Cardiac muscle cell (in vitro differentiated cells and primary cell): ENCODE results near the gene CCM2. TPM values are rescaled to one million over a fixed set of nuclear protein-coding genes. Genes with fewer than 3 reads are reported as not detected.

ENCODE experiments used
- DNase-seq, 2 donors: peaks; one replicate each; pipeline versions ENCODE4 v3.0.0 to v3.0.0-alpha.2; 2010 to 2017; ENCODE audit warnings: low read depth in 1 of 2, low spot score in 1 of 2
- H3K27ac ChIP-seq: fragments of 200-600 bp; sonication (generic); 2 replicates; pipeline ENCODE4 v1.5.1; 2016
- H3K27me3 ChIP-seq: fragments of 200-600 bp; sonication (generic); 2 replicates; pipeline ENCODE4 v1.6.0; 2016; ENCODE audit warnings: control low read depth
- H3K36me3 ChIP-seq: fragments of 200-600 bp; sonication (generic); 2 replicates; pipeline ENCODE4 v1.5.1; 2016; ENCODE audit warnings: control low read depth
- H3K4me1 ChIP-seq: fragments of 200-600 bp; sonication (generic); 2 replicates; pipeline ENCODE4 v1.8.1; 2017; ENCODE audit warnings: low read depth, mild to moderate bottlenecking, mixed run types
- H3K4me3 ChIP-seq: fragments of 200-600 bp; sonication (generic); 2 replicates; pipeline ENCODE4 v1.5.1; 2016; ENCODE audit warnings: mild to moderate bottlenecking
- H3K9me3 ChIP-seq: fragments of 200-600 bp; sonication (generic); 2 replicates; pipeline ENCODE4 v1.5.1; 2017; ENCODE audit warnings: low read depth, mild to moderate bottlenecking, control low read depth
- polyA plus RNA-seq: library from polyadenylated mRNA; unstranded; fragments of >200 nt; fragmentation: Nextera tagmentation; extraction: Ambion mirVana; gene quantifications from 2 replicates; pipeline ENCODE4 v1.2.1, GENCODE V29; 2016
- total RNA-seq: library from RNA; depleted of rRNA; stranded (reverse); fragments of >200 nt; gene quantifications from 2 replicates; pipeline ENCODE4 v1.2.3, GENCODE V29; 2016
- TF ChIP-seq, protein P1 (sequence below): IDR thresholded peaks from 2 replicates; pipeline ENCODE4 v1.5.1; 2012; ENCODE audit warnings: low read depth, mild to moderate bottlenecking, low read length

The CCM2 gene
- total and polyA plus RNA-seq, 2 experiments from 2014 or later = 38.3 to 65.7 TPM

DNA sequence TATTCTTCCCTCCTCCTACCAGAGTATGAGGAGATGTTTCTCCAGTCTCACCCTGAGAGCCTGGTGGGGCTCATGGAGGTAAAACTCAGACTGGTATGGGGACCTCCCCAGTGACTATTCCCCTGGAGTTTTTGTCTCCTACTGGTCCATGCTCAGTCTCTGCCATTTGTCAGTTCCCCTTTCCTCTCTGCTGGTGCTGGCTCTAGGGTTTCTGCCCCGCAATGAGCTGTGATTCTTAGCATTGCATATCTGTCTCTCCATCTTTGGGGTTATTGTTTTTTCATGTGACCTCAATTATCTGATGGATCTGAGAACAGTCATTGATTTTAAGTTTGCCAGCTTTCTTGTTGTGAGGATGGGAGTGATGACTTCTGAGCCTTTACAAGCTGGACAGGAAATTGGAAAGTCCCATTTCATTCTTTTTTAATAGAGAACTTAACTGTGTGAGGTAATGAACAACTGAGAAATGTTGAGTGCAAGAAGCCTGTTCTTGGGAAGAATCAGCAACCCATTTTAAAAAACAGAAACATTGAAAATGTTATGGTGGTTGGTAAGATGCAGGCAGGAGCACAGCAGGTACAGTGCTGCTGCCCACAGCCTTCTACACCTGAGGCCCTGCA, 61.9 kb downstream of the CCM2 start:
- TF ChIP-seq, protein P1, sequence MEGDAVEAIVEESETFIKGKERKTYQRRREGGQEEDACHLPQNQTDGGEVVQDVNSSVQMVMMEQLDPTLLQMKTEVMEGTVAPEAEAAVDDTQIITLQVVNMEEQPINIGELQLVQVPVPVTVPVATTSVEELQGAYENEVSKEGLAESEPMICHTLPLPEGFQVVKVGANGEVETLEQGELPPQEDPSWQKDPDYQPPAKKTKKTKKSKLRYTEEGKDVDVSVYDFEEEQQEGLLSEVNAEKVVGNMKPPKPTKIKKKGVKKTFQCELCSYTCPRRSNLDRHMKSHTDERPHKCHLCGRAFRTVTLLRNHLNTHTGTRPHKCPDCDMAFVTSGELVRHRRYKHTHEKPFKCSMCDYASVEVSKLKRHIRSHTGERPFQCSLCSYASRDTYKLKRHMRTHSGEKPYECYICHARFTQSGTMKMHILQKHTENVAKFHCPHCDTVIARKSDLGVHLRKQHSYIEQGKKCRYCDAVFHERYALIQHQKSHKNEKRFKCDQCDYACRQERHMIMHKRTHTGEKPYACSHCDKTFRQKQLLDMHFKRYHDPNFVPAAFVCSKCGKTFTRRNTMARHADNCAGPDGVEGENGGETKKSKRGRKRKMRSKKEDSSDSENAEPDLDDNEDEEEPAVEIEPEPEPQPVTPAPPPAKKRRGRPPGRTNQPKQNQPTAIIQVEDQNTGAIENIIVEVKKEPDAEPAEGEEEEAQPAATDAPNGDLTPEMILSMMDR = no peak
- no peak overlapping the region for H3K4me3 ChIP-seq
- no peaks in the 10 kb centered on the region for H3K27me3 ChIP-seq
- H3K4me1 ChIP-seq = no peaks in the 10 kb centered on the region
- H3K9me3 ChIP-seq = no peaks in the 10 kb centered on the region
- peaks cover 7% of the 10 kb centered on the region for H3K36me3 ChIP-seq
- no peak overlapping the region for H3K27ac ChIP-seq
- no peak for DNase-seq

DNA sequence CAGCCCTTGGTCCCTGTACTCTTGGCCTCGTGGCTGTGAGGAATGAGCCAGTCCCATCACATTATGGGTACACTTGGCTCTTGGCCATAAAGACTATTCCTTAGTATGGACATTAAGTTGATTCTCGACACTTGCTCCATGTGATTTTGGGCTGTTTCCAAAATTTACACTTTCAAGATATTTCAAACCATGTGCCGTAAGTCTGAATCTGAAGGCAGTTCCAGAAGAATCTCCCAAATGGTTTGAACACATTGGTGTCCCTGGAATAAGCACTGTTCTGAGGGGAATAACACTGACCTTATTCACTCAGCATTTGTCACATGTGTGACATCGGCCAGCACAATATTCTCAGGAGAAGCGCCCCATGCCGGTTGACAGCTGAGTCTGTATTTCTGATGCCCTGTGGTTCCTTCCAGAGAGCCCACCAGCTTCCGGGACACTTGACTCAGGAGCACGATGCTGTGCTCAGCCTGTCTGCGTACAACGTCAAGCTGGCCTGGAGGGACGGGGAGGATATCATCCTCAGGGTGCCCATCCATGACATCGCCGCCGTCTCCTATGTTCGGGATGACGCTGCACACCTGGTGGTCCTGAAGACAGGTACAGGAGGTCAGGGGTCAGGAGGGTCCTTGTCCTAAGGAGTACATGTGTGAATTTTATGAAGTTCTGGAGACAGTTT, 64.2 kb downstream of the CCM2 start:
- no peaks in the 10 kb centered on the region for H3K27me3 ChIP-seq
- no peaks in the 10 kb centered on the region for H3K4me1 ChIP-seq
- peaks cover 7% of the 10 kb centered on the region for H3K36me3 ChIP-seq
- no peak overlapping the region for H3K27ac ChIP-seq
- no peak overlapping the region for H3K4me3 ChIP-seq
- TF ChIP-seq, protein P1 = no peak
- H3K9me3 ChIP-seq = no peaks in the 10 kb centered on the region
- DNase-seq = no peak

DNA sequence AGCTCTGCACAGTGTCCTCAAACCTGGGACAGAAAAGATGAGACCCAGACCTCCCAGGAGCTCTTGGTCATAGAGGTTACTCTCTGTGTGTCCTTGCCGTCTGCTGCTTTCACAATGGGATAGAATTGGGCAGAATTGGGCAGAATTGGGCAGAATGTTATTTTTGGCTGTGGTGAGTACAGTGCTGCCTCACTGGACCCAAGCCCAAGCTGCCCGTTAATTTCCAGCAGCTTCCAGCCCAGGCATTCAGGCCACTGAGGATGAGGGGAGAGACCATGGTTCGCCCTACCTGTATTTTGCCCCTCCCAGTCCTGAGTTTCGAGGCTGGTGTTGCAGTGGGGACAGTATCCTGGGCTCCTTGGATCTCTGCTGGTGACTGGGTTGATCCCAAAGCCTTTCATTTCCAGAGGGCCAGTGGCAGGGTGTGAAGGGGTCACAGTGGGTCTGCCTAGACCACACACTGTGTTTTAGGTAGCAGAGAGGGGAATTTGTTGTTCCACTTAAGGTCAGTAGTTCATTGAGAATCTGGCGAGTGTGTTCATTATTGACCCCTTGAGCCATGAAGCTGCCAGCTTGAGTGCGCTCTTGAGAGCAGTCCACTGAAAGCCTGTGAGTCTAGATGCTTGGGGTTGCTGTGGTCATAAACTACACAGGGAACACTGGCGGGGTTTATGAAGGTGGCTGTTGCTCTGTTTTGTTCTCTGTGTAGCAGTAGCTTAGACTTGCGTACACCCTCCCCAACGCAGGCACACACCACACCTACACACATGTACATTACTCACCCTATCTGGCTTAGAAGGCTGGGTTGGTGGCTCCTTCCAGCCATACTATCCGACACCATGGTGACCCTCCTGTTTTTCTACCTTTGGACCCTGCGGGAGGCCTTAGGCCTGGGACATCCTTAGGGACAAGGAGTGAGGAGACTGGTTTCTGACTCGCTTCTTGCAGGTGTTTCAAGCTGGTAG, 65.3 kb downstream of the CCM2 start:
- TF ChIP-seq, protein P1 = no peak
- Histone ChIP-seq H3K27me3 (no peaks in the 10 kb centered on the region), H3K9me3 (no peaks in the 10 kb centered on the region), H3K4me3 (no peak overlapping the region), H3K36me3 (peaks cover 11% of the 10 kb centered on the region), H3K4me1 (no peaks in the 10 kb centered on the region), H3K27ac (no peak overlapping the region)
- no peak for DNase-seq

DNA sequence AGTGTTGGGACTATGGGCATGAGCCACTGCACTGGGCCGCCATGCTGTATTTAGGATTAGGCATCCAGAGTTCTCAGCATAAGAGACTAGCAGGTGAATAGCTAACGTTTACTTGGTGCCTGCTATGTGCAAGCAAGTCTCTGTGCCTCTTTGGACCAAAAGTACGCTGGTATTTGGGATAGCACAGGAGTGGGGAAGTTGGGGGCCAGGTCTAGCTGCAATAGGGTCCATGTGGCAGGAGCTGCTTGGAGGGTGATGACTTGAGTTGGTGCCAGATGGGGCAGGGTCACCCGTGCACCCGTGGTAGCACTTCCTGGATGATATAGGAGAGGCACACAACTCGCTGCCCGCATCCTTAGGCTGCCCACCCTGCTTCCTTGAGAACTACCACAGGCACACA, 66.4 kb downstream of the CCM2 start:
- H3K4me1 ChIP-seq = no peaks in the 10 kb centered on the region
- H3K4me3 ChIP-seq = no peak overlapping the region
- H3K9me3 ChIP-seq = no peaks in the 10 kb centered on the region
- DNase-seq = no peak
- no peak overlapping the region for H3K27ac ChIP-seq
- H3K27me3 ChIP-seq = no peaks in the 10 kb centered on the region
- TF ChIP-seq, protein P1 = no peak
- H3K36me3 ChIP-seq = peaks cover 11% of the 10 kb centered on the region

DNA sequence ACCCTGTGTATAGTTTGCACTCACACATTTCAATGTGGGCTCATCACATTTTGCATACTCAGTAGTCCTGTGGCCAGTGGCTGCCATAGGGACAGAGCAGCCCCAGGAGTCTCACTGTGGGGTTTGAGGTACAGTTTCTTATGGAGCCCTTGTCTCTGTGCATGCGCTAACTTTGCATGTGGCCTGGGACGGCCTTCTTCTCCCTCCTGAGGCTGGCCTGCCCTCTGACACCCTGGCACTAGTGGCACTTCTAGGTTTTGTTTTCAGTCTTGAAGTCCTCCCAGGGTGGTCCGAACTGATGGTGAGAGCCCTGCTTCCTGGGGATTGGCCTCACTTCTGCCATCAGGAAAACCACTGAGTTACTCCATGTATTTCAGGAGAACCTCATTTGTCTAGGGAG, 67.6 kb downstream of the CCM2 start:
- Histone ChIP-seq H3K4me1 (no peaks in the 10 kb centered on the region), H3K9me3 (no peaks in the 10 kb centered on the region), H3K4me3 (no peak overlapping the region), H3K36me3 (peaks cover 11% of the 10 kb centered on the region), H3K27ac (no peak overlapping the region), H3K27me3 (no peaks in the 10 kb centered on the region)
- no peak for DNase-seq
- TF ChIP-seq, protein P1 = no peak
